Right lobe of liver (tissue), 6 donors: Measurements from ENCODE around the gene ELP2. TPM values are rescaled to one million over a fixed set of nuclear protein-coding genes. Genes with fewer than 3 reads are reported as not detected.

Experiments used
- ATAC-seq, 4 donors: fragments of 200-7000 bp; cut with Tn5 transposase; one replicate each; pipeline ENCODE4 v1.9.1; 2020; ENCODE audit warnings: mild to moderate bottlenecking in 4 of 4, moderate library complexity in 4 of 4
- DNase-seq, 3 donors: peaks; one replicate each; pipeline ENCODE4 v3.0.0-alpha.2; 2020
- H3K27ac ChIP-seq, 3 donors: fragments of 200-600 bp; one replicate each; pipeline ENCODE4 v1.8.0; 2022
- H3K27me3 ChIP-seq, 2 donors: fragments of 200-600 bp; one replicate each; pipeline ENCODE4 v1.8.0; 2022
- H3K36me3 ChIP-seq, 4 donors: fragments of 200-600 bp; sonication (generic) in 1 of 4; one replicate each; pipeline versions ENCODE4 v1.5.1 to v1.8.0; 2017 to 2022; ENCODE audit warnings: control low read depth in 1 of 4
- H3K4me1 ChIP-seq, 4 donors: fragments of 200-600 bp; sonication (generic) in 1 of 4; one replicate each; pipeline versions ENCODE4 v1.5.1 to v1.8.0; 2017 to 2022; ENCODE audit warnings: control low read depth in 1 of 4
- H3K4me3 ChIP-seq, 3 donors: fragments of 200-600 bp; one replicate each; pipeline ENCODE4 v1.8.0; 2022
- H3K9me3 ChIP-seq, 4 donors: fragments of 200-600 bp; sonication (generic) in 1 of 4; one replicate each; pipeline versions ENCODE4 v1.5.1 to v1.8.0; 2017 to 2022; ENCODE audit warnings: control low read depth in 1 of 4
- CTCF ChIP-seq, 4 donors: fragments of 200-600 bp in 3 of 4; fragments of 450-650 bp in 1 of 4; IDR thresholded peaks; one replicate each; pipeline versions ENCODE4 v1.5.1 to v1.8.0; 2016 to 2022; ENCODE audit warnings: antibody characterized with exemption in 4 of 4, mild to moderate bottlenecking in 2 of 4
- POLR2A ChIP-seq: fragments of 450-650 bp; IDR thresholded peaks from one replicate; pipeline ENCODE4 v1.6.1; 2017; ENCODE audit warnings: antibody characterized with exemption, mild to moderate bottlenecking
- WGBS: methylation state at CpG from one replicate; pipeline ENCODE4 v1.1.6; 2018; ENCODE audit warnings: low coverage, low lambda C conversion rate; ENCODE audit not compliant: insufficient coverage; ENCODE audit errors: missing lambda C conversion rate; 5-methylcytosine and 5-hydroxymethylcytosine counted together
- intact Hi-C, 2 donors: fragments of 100-400 bp; cut with DNase I; formaldehyde crosslinking; loops; one replicate each; pipeline versions ENCODE4 v1.11.2 to v1.14.1; 2022
- total RNA-seq, 6 experiments: library from RNA; depleted of rRNA in 2 of 6; stranded (reverse); fragments of >200 nt in 2 of 6; fragmentation: NEBNext Ultra II Directional in 3 of 6; extraction: Animal tissue kit (Norgen Biotek cat#: 25700) in 3 of 6; gene quantifications; one replicate each; pipeline versions ENCODE4 v1.1.0 to v1.2.4, GENCODE V29; 2016 to 2023
- donor health status: DM: no; HTN: yes; CAD: no.
- donor health status: DM: no; HTN: no; CAD: no.
- donor health status: DM: no; HTN: no; CAD: no.
- donor health status: DM: no; HTN: yes; CAD: no.
- donor health status: DM: no; HTN: yes; CAD: no.

ELP2 gene
- total RNA-seq, 6 experiments from 2014 or later: 26.9 to 58.7 (median 50.3) TPM

- peaks cover 0 to 13% (median 2%) of the 10 kb centered on the region in 4 donors for H3K36me3 ChIP-seq
- no peak overlapping the region for H3K4me3 ChIP-seq
- WGBS: 82% methylated on average over 3 of the region's 22 CpGs
- no peaks in the 10 kb centered on the region for H3K9me3 ChIP-seq
- no peak overlapping the region for H3K27ac ChIP-seq
- H3K27me3 ChIP-seq: no peaks in the 10 kb centered on the region
- no peaks in the 10 kb centered on the region for H3K4me1 ChIP-seq
- intact Hi-C loops: no loop called here
- DNase-seq (peak in 1 of 3 donors; percentile 38), ATAC-seq (no peak)
- TF ChIP-seq POLR2A (no peak), CTCF (IDR thresholded peaks at IDR 0.05) (no peak)
Observed at GRCh38 chr18:36199691-36200295, 70.1 kb downstream of the ELP2 start.

- Histone ChIP-seq H3K36me3 (peaks cover 0 to 13% (median 2%) of the 10 kb centered on the region in 4 donors), H3K27me3 (no peaks in the 10 kb centered on the region), H3K27ac (no peak overlapping the region), H3K4me3 (no peak overlapping the region), H3K4me1 (no peaks in the 10 kb centered on the region), H3K9me3 (no peaks in the 10 kb centered on the region)
- TF ChIP-seq POLR2A: no peak
- no peak for TF ChIP-seq CTCF (IDR thresholded peaks at IDR 0.05)
- peak in 1 of 4 donors; percentile 35 for ATAC-seq
- intact Hi-C loops: no loop called here
- DNase-seq: no peak
Observed at GRCh38 chr18:36200354-36200771, 70.7 kb downstream of the ELP2 start.

GRCh38 chr18:36201765-36202164, 72.1 kb downstream of the ELP2 start:
- ATAC-seq (no peak), DNase-seq (no peak)
- Histone ChIP-seq H3K4me3 (no peak overlapping the region), H3K27me3 (no peaks in the 10 kb centered on the region), H3K27ac (no peak overlapping the region), H3K36me3 (peaks cover 0 to 15% (median 2%) of the 10 kb centered on the region in 4 donors), H3K9me3 (no peaks in the 10 kb centered on the region), H3K4me1 (no peaks in the 10 kb centered on the region)
- 76% methylated on average over 2 of the region's 2 CpGs for WGBS
- TF ChIP-seq POLR2A (no peak), CTCF (IDR thresholded peaks at IDR 0.05) (no peak)
- intact Hi-C loops: no loop called here

GRCh38 chr18:36203360-36203895, 73.7 kb downstream of the ELP2 start:
- peaks cover 0 to 15% (median 3%) of the 10 kb centered on the region in 4 donors for H3K36me3 ChIP-seq
- H3K4me1 ChIP-seq: no peaks in the 10 kb centered on the region
- no peak for TF ChIP-seq POLR2A
- TF ChIP-seq CTCF (IDR thresholded peaks at IDR 0.05): no peak
- no peak overlapping the region for H3K27ac ChIP-seq
- peak in 1 of 3 donors; percentile 24 for DNase-seq
- 100% methylated on average over 1 of the region's 7 CpGs for WGBS
- H3K27me3 ChIP-seq: no peaks in the 10 kb centered on the region
- intact Hi-C loops: no loop called here
- ATAC-seq: no peak
- no peaks in the 10 kb centered on the region for H3K9me3 ChIP-seq
- H3K4me3 ChIP-seq: no peak overlapping the region
